CD4-positive, alpha-beta T cell treated with Interleukin-15 for 1 hour (primary cell): ENCODE results near the gene RHPN2.
"Not testable (repeated sequence)": the region's sequence is repeated elsewhere in the genome, so short reads cannot be mapped to it uniquely, and the experiment has no call there.

Experiments used
- DNase-seq: peaks from one replicate; pipeline ENCODE4 v3.0.0-alpha.2; 2020

RHPN2 gene

GRCh38 chr19:33063753-33064457 is 783 bp downstream of the RHPN2 start:
- no peak for DNase-seq

- no peak for DNase-seq
These were observed 1.3 kb downstream of the RHPN2 start for GRCh38 chr19:33063356-33063752.

- no peak for DNase-seq
These were observed 1.8 kb downstream of the RHPN2 start for GRCh38 chr19:33062902-33063301.

- no peak for DNase-seq
These were observed 4.1 kb downstream of the RHPN2 start for GRCh38 chr19:33060586-33060985.

- DNase-seq: no peak
These were observed 9.0 kb downstream of the RHPN2 start for GRCh38 chr19:33055718-33056117.

GRCh38 chr19:33054623-33055022 is 10.1 kb downstream of the RHPN2 start:
- DNase-seq: no peak

GRCh38 chr19:33052352-33052972 is 12.2 kb downstream of the RHPN2 start:
- no peak for DNase-seq

GRCh38 chr19:33050110-33050509 is 14.6 kb downstream of the RHPN2 start:
- no peak for DNase-seq

GRCh38 chr19:33048806-33049676 is 15.6 kb downstream of the RHPN2 start:
- no peak for DNase-seq

- DNase-seq: no peak
These were observed 17.3 kb downstream of the RHPN2 start for GRCh38 chr19:33047422-33047821.

GRCh38 chr19:33041828-33042160 is 22.9 kb downstream of the RHPN2 start:
- DNase-seq: not testable (repeated sequence)

- DNase-seq: no peak
These were observed 23.5 kb downstream of the RHPN2 start for GRCh38 chr19:33040994-33041827.

- no peak for DNase-seq
These were observed 24.9 kb downstream of the RHPN2 start for GRCh38 chr19:33039815-33040214.

GRCh38 chr19:33039108-33039599 is 25.5 kb downstream of the RHPN2 start:
- no peak for DNase-seq

- DNase-seq: peak; percentile 26
These were observed 27.3 kb downstream of the RHPN2 start for GRCh38 chr19:33037168-33038025.

GRCh38 chr19:33036370-33037167 is 28.1 kb downstream of the RHPN2 start:
- DNase-seq: not testable (repeated sequence)

- DNase-seq: no peak
These were observed 29.2 kb downstream of the RHPN2 start for GRCh38 chr19:33035461-33035860.

- no peak for DNase-seq
These were observed 32.4 kb downstream of the RHPN2 start for GRCh38 chr19:33032218-33032781.

- DNase-seq: no peak
These were observed 34.9 kb downstream of the RHPN2 start for GRCh38 chr19:33029746-33030303.

GRCh38 chr19:33026602-33027001 is 38.1 kb downstream of the RHPN2 start:
- DNase-seq: not testable (repeated sequence)
